ENCODE data around the gene SH3RF2. TPM values are rescaled to one million over a fixed set of nuclear protein-coding genes. Genes with fewer than 3 reads are reported as not detected.

The SH3RF2 gene
- total and polyA plus RNA-seq, 9 of the 15 experiments (the other 6 are each of a cell fraction or from before 2014, with no cell fraction given) = 0.05 TPM; not detected in 8

DNA sequence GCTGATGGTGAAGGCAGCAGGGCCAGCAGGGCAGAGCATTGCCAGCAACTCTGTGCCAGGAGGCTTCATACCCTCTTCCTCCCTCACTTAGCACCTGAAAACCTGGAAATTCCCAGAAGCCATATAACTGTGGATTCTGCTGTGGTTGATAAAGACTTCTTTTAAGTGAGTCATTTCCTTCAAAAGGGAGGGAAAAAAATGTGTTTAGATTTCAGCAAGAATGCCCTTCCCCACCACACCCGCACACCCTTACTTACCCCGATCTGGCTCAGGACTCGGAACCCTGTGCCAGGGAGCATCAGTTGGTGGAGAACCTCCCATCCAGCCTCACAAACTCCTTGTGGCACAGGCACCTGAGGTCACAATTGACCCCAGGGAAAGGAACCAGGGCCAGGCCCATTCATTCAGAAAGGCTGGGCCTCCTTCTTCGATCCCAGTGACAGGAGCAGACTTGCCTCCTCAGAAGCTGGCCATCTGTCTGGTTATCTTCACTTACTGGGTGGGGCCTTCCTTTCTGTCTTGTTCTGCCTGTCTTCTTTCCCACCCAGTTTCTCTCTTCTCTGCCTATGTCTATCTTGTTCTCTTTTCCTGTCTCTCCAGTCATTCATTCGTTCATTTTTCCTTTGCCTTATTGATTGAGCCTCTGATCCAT, 106.4 kb downstream of the SH3RF2 start (continued):
- TF ChIP-seq ILF3 (IDR thresholded peaks at IDR 0.05; ENCODE audit: borderline replicate concordance) (no peak), MEIS2 (IDR thresholded peaks at IDR 0.05; ENCODE audit: partially characterized antibody) (no peak), ARID1B (IDR thresholded peaks at IDR 0.05) (peak; percentile 86), RBBP5 (IDR thresholded peaks at IDR 0.05; ENCODE audit: borderline replicate concordance, insufficient read depth, low read length, poor library complexity, severe bottlenecking) (peak; percentile 54), ZNF263 (CRISPR knock-in tag; IDR thresholded peaks at IDR 0.05; ENCODE audit: borderline replicate concordance) (no peak; the same call in 1 of the 2 replicates), ZNF274 (IDR thresholded peaks at IDR 0.05; ENCODE audit: borderline replicate concordance, low read depth, low read length) (no peak), RHOXF2B (CRISPR knock-in tag; conservative IDR thresholded peaks at IDR 0.05) (no peak), HIVEP1 (CRISPR knock-in tag; IDR thresholded peaks at IDR 0.05) (no peak), ZFX (CRISPR knock-in tag; IDR thresholded peaks at IDR 0.05) (no peak), EP400 (IDR thresholded peaks at IDR 0.05) (peak; percentile 24; the same call in 1 of the 2 replicates), BCOR (IDR thresholded peaks at IDR 0.05) (no peak), ZNF57 (CRISPR knock-in tag; IDR thresholded peaks at IDR 0.05) (no peak), ZNF778 (CRISPR knock-in tag; IDR thresholded peaks at IDR 0.05) (no peak), ZNF79 (CRISPR knock-in tag; IDR thresholded peaks at IDR 0.05; ENCODE audit: low read depth) (no peak), SMARCA4 (IDR thresholded peaks at IDR 0.05) (peak; percentile 67), TEAD2 (tag; IDR thresholded peaks at IDR 0.05) (no peak), FOS (IDR thresholded peaks at IDR 0.05; ENCODE audit: extremely low read depth, insufficient read length) (no peak), KDM2B (CRISPR knock-in tag; IDR thresholded peaks at IDR 0.05) (no peak), HMG20B (CRISPR knock-in tag; IDR thresholded peaks at IDR 0.05) (no peak), ERF (CRISPR knock-in tag; IDR thresholded peaks at IDR 0.05) (no peak), CCNT2 (IDR thresholded peaks at IDR 0.05; ENCODE audit: borderline replicate concordance, extremely low read depth, insufficient read length, low read depth, low read length) (no peak), SRSF9 (IDR thresholded peaks at IDR 0.05; ENCODE audit: borderline replicate concordance, low read depth, low read length) (no peak), PHB2 (IDR thresholded peaks at IDR 0.05; ENCODE audit: low read depth) (no peak), ATF1 (CRISPR knock-in tag; IDR thresholded peaks at IDR 0.05) (no peak), ATF1 (tag; IDR thresholded peaks at IDR 0.05) (no peak)
- TF ChIP-seq, protein P1, sequence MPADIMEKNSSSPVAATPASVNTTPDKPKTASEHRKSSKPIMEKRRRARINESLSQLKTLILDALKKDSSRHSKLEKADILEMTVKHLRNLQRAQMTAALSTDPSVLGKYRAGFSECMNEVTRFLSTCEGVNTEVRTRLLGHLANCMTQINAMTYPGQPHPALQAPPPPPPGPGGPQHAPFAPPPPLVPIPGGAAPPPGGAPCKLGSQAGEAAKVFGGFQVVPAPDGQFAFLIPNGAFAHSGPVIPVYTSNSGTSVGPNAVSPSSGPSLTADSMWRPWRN (IDR thresholded peaks at IDR 0.05; ENCODE audit: low read depth) = no peak
- TF ChIP-seq, protein P2, sequence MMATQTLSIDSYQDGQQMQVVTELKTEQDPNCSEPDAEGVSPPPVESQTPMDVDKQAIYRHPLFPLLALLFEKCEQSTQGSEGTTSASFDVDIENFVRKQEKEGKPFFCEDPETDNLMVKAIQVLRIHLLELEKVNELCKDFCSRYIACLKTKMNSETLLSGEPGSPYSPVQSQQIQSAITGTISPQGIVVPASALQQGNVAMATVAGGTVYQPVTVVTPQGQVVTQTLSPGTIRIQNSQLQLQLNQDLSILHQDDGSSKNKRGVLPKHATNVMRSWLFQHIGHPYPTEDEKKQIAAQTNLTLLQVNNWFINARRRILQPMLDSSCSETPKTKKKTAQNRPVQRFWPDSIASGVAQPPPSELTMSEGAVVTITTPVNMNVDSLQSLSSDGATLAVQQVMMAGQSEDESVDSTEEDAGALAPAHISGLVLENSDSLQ (IDR thresholded peaks at IDR 0.05) = peak; percentile 39
- TF ChIP-seq, protein P3, sequence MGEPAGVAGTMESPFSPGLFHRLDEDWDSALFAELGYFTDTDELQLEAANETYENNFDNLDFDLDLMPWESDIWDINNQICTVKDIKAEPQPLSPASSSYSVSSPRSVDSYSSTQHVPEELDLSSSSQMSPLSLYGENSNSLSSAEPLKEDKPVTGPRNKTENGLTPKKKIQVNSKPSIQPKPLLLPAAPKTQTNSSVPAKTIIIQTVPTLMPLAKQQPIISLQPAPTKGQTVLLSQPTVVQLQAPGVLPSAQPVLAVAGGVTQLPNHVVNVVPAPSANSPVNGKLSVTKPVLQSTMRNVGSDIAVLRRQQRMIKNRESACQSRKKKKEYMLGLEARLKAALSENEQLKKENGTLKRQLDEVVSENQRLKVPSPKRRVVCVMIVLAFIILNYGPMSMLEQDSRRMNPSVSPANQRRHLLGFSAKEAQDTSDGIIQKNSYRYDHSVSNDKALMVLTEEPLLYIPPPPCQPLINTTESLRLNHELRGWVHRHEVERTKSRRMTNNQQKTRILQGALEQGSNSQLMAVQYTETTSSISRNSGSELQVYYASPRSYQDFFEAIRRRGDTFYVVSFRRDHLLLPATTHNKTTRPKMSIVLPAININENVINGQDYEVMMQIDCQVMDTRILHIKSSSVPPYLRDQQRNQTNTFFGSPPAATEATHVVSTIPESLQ (CRISPR knock-in tag; IDR thresholded peaks at IDR 0.05) = peak; percentile 81; the same call in 1 of the 2 replicates

Measured in K562 (cell line).